COR-L47 (cell line): ENCODE data around the gene PSRC1.

Experiments used
- DNase-seq: peaks from one replicate; lab custom pipeline; 2025; lab: John Stamatoyannopoulos, UW

Gene PSRC1

GRCh38 chr1:109247401-109248365 is 35.3 kb downstream of the PSRC1 start:
- DNase-seq, result no peak

- no peak for DNase-seq
Observed at GRCh38 chr1:109246141-109246551, 36.8 kb downstream of the PSRC1 start.

- peak; percentile 26 for DNase-seq
Observed at GRCh38 chr1:109243860-109244552, 38.9 kb downstream of the PSRC1 start.

- DNase-seq, result no peak
Observed at GRCh38 chr1:109243221-109243620, 39.7 kb downstream of the PSRC1 start.

GRCh38 chr1:109242387-109242786 is 40.6 kb downstream of the PSRC1 start:
- DNase-seq, result no peak

GRCh38 chr1:109241841-109242345 is 41.1 kb downstream of the PSRC1 start:
- DNase-seq, result no peak

- no peak for DNase-seq
Observed at GRCh38 chr1:109241344-109241743, 41.6 kb downstream of the PSRC1 start.

GRCh38 chr1:109240158-109241152 is 42.5 kb downstream of the PSRC1 start:
- DNase-seq, result peak; percentile 82

GRCh38 chr1:109239409-109240068 is 43.4 kb downstream of the PSRC1 start:
- DNase-seq, result no peak

- DNase-seq, result no peak
Observed at GRCh38 chr1:109239047-109239408, 43.9 kb downstream of the PSRC1 start.

GRCh38 chr1:109238382-109238781 is 44.6 kb downstream of the PSRC1 start:
- DNase-seq, result no peak

- DNase-seq, result no peak
Observed at GRCh38 chr1:109237512-109237911, 45.4 kb downstream of the PSRC1 start.

GRCh38 chr1:109235137-109235536 is 47.8 kb downstream of the PSRC1 start:
- no peak for DNase-seq

- DNase-seq, result no peak
Observed at GRCh38 chr1:109231066-109231465, 51.9 kb downstream of the PSRC1 start.
